ENCODE results near the gene TMEM219. TPM values are rescaled to one million over a fixed set of nuclear protein-coding genes. Genes with fewer than 3 reads are reported as not detected.

The TMEM219 gene
- total RNA-seq, 2 donors from 2014 or later: 122 to 136 TPM

DNA sequence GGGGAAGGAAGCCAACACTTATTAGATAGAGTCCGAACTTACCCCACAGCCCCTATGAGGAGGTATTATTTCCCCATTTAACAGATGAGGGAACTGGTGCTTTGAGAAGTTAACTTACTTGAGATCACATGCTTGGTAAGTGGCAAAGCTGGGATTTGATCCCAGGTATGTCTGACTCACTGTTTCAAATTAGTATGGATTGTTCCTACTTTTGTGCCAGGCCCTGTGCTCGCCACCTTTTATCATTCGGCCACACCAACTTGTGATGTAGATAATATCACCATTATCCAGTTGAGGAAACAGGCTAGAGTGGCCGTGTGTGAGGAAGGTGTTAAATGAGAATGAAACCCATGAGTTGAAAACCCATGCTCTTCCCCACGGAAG, 22.9 kb downstream of the TMEM219 start:
- 93 to 100% methylated on average over 2 to 4 of the region's 5 CpGs for WGBS, 2 experiments (ENCODE audit: insufficient coverage in 1 of 2, insufficient read length in 1 of 2)
- peaks cover 69% of the 10 kb centered on the region for H3K36me3 Mint-ChIP-seq (ENCODE audit: low read depth)
- Histone ChIP-seq H3K36me3 (ENCODE audit: control insufficient read depth, insufficient read depth, low read length) (peaks cover 90% of the 10 kb centered on the region), H3K4me1 (ENCODE audit: control insufficient read depth, insufficient read depth, low read length) (no peaks in the 10 kb centered on the region), H3K9me3 (ENCODE audit: control insufficient read depth, low read length) (no peaks in the 10 kb centered on the region), H3K4me3 (ENCODE audit: low read length) (no peak overlapping the region), H3K27ac (ENCODE audit: low read depth, low read length) (no peak overlapping the region), H3K27me3 (ENCODE audit: control insufficient read depth, insufficient read depth, low read length, poor library complexity, severe bottlenecking) (no peaks in the 10 kb centered on the region), H3K9ac (ENCODE audit: extremely low read depth, low read length, poor library complexity, severe bottlenecking) (no peak overlapping the region)
- no peak overlapping the region for H3K27ac Mint-ChIP-seq
- no peaks in the 10 kb centered on the region for H3K9me3 Mint-ChIP-seq
- no peak overlapping the region for H3K4me3 Mint-ChIP-seq
- no peaks in the 10 kb centered on the region for H3K4me1 Mint-ChIP-seq
- TF ChIP-seq, protein P1, sequence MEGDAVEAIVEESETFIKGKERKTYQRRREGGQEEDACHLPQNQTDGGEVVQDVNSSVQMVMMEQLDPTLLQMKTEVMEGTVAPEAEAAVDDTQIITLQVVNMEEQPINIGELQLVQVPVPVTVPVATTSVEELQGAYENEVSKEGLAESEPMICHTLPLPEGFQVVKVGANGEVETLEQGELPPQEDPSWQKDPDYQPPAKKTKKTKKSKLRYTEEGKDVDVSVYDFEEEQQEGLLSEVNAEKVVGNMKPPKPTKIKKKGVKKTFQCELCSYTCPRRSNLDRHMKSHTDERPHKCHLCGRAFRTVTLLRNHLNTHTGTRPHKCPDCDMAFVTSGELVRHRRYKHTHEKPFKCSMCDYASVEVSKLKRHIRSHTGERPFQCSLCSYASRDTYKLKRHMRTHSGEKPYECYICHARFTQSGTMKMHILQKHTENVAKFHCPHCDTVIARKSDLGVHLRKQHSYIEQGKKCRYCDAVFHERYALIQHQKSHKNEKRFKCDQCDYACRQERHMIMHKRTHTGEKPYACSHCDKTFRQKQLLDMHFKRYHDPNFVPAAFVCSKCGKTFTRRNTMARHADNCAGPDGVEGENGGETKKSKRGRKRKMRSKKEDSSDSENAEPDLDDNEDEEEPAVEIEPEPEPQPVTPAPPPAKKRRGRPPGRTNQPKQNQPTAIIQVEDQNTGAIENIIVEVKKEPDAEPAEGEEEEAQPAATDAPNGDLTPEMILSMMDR (conservative IDR thresholded peaks at IDR 0.05): no peak
- DNase-seq: no peak
- no peaks in the 10 kb centered on the region for H3K27me3 Mint-ChIP-seq (ENCODE audit: insufficient read depth)

DNA sequence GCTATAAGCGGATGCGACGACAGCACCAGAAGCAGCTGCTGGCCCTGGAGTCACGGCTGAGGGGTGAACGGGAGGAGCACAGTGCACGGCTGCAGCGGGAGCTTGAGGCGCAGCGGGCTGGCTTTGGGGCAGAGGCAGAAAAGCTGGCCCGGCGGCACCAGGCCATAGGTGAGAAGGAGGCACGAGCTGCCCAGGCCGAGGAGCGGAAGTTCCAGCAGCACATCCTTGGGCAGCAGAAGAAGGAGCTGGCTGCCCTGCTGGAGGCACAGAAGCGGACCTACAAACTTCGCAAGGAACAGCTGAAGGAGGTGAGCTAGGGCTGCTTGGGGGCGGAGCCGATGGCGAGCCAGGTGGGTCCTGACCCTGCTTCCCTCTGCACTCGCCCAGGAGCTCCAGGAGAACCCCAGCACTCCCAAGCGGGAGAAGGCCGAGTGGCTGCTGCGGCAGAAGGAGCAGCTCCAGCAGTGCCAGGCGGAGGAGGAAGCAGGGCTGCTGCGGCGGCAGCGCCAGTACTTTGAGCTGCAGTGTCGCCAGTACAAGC, 23.5 kb downstream of the TMEM219 start:
- TF ChIP-seq, protein P1 (conservative IDR thresholded peaks at IDR 0.05): no peak
- Mint-ChIP-seq H3K27me3 (ENCODE audit: insufficient read depth) (no peaks in the 10 kb centered on the region), H3K4me3 (no peak overlapping the region), H3K4me1 (no peaks in the 10 kb centered on the region), H3K36me3 (ENCODE audit: low read depth) (peaks cover 70% of the 10 kb centered on the region), H3K9me3 (no peaks in the 10 kb centered on the region), H3K27ac (no peak overlapping the region)
- H3K36me3 ChIP-seq (ENCODE audit: control insufficient read depth, insufficient read depth, low read length): peaks cover 90% of the 10 kb centered on the region
- H3K4me3 ChIP-seq (ENCODE audit: low read length): no peak overlapping the region
- H3K4me1 ChIP-seq (ENCODE audit: control insufficient read depth, insufficient read depth, low read length): no peaks in the 10 kb centered on the region
- no peak for DNase-seq
- H3K27me3 ChIP-seq (ENCODE audit: control insufficient read depth, insufficient read depth, low read length, poor library complexity, severe bottlenecking): no peaks in the 10 kb centered on the region
- no peak overlapping the region for H3K27ac ChIP-seq (ENCODE audit: low read depth, low read length)
- WGBS, 2 experiments (ENCODE audit: insufficient coverage in 1 of 2, insufficient read length in 1 of 2): 96 to 97% methylated on average over 20 to 28 of the region's 28 CpGs
- no peak overlapping the region for H3K9ac ChIP-seq (ENCODE audit: extremely low read depth, low read length, poor library complexity, severe bottlenecking)
- no peaks in the 10 kb centered on the region for H3K9me3 ChIP-seq (ENCODE audit: control insufficient read depth, low read length)

DNA sequence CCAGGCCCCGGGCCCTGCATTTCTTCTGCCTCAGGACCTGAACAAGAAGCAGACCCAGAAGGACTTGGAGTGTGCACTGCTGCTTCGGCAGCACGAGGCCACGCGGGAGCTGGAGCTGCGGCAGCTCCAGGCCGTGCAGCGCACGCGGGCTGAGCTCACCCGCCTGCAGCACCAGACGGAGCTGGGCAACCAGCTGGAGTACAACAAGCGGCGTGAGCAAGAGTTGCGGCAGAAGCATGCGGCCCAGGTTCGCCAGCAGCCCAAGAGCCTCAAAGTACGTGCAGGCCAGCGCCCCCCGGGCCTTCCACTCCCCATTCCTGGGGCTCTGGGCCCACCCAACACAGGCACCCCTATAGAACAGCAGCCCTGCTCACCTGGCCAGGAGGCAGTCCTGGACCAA, 24.4 kb downstream of the TMEM219 start:
- no peak overlapping the region for H3K4me3 ChIP-seq (ENCODE audit: low read length)
- no peak overlapping the region for H3K4me3 Mint-ChIP-seq
- WGBS, 2 experiments (ENCODE audit: insufficient coverage in 1 of 2, insufficient read length in 1 of 2): 93 to 98% methylated on average over 14 to 20 of the region's 20 CpGs
- no peaks in the 10 kb centered on the region for H3K27me3 ChIP-seq (ENCODE audit: control insufficient read depth, insufficient read depth, low read length, poor library complexity, severe bottlenecking)
- H3K4me1 ChIP-seq (ENCODE audit: control insufficient read depth, insufficient read depth, low read length): no peaks in the 10 kb centered on the region
- H3K4me1 Mint-ChIP-seq: no peaks in the 10 kb centered on the region
- H3K9me3 Mint-ChIP-seq: no peaks in the 10 kb centered on the region
- no peaks in the 10 kb centered on the region for H3K9me3 ChIP-seq (ENCODE audit: control insufficient read depth, low read length)
- H3K27me3 Mint-ChIP-seq (ENCODE audit: insufficient read depth): no peaks in the 10 kb centered on the region
- H3K27ac ChIP-seq (ENCODE audit: low read depth, low read length): no peak overlapping the region
- DNase-seq: no peak
- H3K27ac Mint-ChIP-seq: no peak overlapping the region
- peaks cover 67% of the 10 kb centered on the region for H3K36me3 Mint-ChIP-seq (ENCODE audit: low read depth)
- H3K36me3 ChIP-seq (ENCODE audit: control insufficient read depth, insufficient read depth, low read length): peaks cover 84% of the 10 kb centered on the region
- TF ChIP-seq, protein P1 (conservative IDR thresholded peaks at IDR 0.05): no peak
- no peak overlapping the region for H3K9ac ChIP-seq (ENCODE audit: extremely low read depth, low read length, poor library complexity, severe bottlenecking)
